GM19467 (cell line): ENCODE measurements around the gene CRAMP1.
"Not testable (repeated sequence)": the region's sequence is repeated elsewhere in the genome, so short reads cannot be mapped to it uniquely, and the experiment has no call there.

Source experiments
- ATAC-seq: cut with Tn5 transposase; IDR thresholded peaks from one replicate; pipeline ENCODE4 v1.9.1; 2021; ENCODE audit warnings: mild to moderate bottlenecking, moderate library complexity; ENCODE audit not compliant: unreplicated experiment

Gene CRAMP1

DNA sequence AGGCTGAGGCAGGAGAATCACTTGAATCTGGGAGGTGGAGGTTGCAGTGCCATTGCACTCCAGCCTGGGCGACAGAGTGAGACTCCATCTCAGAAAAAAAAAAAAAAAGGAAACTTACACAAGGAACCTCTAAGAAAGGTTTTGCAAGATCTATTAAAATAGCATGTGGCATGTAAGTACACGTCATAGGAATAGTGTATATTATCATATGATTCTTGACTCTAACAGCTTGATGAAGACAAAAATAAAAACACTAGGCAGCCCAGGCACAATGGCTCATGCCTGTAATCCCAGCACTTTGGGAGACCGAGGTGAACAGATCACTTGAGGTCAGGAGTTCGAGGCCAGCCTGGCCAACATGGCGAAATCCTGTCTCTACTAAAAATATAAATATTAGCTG lies 16.6 kb upstream of the CRAMP1 start:
- not testable (repeated sequence) for ATAC-seq

DNA sequence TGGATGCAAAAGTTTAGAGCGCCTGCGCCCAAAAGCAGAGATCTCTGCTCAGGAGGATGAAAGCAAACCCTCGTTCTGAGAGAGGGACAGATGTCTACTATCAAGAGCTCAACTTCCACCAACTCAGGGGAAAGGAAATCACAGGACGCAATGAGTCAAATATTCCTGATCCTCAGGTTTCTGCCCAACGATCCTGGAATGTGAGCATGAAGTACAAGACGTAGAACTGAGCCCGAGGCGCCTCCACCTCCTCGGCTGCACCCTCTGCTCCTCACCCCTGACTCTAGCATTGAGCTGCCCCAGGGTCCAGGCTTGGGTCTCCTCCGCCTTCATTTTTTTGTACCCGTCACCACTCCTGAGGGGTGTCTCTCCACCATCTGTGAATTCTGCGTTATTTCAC lies 15.6 kb upstream of the CRAMP1 start:
- ATAC-seq, result no peak

DNA sequence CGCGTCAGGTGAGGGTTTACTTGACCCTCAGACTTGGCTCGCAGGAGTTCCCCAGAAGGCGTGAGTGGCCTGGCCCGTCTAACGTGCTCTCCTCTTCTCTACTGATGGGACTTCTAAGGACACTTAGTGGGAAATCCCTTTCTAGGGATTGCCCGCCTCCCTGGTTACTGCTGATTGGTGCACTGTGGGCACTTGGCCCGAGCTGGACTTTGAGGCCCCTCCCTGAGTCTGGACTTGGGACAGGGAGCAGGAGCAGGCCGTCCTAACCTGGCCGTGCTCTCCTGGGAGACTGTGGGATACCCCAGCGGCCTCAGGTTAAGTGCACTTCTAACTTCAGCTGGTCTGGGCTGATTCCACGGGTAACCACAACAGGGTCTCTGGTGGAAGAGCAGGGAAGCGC lies 15.0 kb upstream of the CRAMP1 start:
- no peak for ATAC-seq

DNA sequence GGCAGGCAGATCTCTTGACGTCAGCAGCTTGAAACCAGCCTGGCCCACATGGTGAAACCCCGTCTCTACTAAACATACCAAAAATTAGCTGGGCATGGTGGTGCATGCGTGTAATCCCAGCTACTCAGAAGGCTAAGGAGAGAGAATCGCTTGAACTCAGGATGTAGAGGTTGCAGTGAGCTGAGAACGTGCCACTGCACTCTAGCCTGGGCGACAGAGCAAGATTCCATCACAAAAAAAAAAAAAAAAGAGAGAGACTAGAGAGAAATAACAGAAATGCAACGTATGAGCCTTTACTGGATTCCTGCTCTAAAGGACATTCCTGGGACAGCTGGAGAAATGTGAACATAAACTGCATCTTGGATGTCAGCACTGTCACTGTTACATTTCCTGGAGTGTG lies 11.1 kb upstream of the CRAMP1 start:
- no peak for ATAC-seq

DNA sequence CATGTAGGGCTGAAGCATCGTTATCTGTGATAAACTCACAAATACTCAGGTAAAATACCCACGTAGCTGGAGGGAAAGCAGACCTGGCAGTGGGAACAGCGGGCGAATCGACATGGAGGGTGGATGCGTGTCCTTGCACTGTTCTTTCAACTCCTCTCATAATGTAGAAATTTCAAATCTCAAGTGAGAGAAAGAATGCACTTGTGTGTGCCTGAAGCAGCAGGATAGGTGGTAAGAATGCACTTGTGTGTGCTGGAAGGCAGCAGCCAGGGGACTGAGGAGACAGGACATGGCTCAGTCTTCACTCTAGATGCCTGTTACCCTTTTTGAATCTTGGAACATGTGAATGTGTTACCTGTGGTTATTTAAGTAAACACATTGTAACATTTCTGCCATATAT lies 10.7 kb upstream of the CRAMP1 start:
- ATAC-seq, result no peak

DNA sequence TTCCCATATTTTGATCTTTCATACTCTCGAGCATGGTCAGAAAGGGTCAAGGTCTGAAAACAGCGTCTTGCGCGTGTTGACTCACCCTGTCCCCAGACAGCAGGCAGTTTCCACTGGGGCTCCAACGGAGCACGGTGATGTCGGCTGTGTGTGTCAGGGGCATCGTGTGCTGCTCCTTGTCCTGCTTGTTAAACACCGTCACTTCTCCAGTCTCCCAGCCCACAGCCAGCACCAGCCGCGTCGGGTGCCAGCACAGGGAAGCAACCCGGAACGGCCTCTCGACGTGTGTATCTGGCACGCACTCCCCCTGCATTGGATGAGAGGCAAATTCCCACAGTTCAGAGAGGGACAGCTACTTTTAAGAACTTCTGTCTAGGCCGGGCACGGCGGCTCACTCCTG lies 9.9 kb upstream of the CRAMP1 start:
- no peak for ATAC-seq

DNA sequence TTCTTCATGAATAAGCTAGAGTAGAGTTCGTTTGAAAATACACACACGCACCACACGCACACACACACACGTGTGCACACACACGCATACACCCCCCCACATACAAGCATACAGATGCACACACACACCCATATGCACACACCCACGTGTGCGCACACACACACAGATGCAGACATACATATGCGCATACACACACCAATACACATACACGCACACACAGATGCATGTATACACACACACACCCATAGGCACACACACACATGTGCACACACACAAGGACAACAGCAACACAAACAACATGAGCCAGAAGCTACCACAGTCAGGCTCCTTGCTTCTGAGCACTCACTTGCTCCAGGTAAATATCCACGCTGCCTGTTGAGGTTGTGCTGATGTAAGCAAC lies 5.4 kb upstream of the CRAMP1 start:
- ATAC-seq, result no peak

DNA sequence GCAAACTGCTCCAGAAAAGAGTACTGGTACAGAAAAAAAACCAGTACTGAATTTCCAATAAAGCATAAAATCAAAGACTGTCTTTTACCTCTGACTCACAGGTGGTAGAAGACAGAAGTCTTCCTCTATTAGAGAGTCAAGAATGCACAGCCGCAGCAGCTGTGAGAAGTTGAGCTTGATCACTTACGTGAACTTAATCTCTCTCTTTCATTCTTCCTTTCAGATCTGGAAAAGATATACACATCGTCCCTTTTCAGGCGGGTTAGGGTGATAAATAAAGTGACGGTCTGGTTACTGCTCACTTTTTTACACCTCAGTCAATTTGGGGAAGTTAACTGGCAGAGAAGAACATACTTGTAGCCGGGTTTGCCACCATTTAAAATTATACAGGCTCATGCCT lies 4.2 kb upstream of the CRAMP1 start:
- no peak for ATAC-seq

DNA sequence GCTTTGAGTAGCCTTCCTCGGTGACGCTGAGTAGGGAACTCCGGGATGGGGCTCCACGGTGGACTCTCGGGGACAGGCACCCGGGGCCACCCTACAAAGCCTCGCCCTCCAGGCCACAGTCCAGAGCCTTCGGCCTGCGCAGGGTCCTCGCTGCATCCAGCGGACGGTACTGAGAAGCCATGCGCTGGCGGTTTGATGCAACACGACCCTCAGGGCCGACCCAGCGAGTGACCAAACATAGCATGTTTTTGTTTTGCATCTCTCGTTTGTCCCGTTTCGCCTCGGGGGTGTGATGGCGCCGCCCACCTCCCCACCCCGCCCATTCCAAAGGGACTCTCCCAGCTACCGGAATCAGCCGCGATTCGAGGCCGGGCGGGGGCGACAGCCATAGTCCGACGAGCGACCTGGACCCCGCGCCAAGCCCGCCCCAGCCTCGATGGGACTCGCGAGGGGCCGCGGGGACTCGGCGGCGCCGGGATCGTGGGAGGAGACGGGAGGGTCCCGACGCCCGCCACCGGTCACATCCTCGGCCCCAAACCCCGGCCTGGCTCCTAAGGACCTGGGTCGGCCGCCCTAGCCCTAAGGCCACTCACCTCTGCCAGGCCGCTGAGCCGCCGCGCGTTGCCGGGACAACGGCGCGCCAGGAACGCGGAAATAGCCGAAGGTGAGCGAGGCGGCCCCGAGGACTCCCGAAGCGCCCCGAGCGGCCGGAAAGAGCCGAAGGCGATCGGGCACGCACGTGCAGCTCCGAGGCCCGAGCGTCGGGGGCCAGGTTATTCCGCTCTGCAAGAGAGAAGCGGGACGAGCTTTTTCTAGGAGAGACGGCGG lies 1.9 kb upstream of the CRAMP1 start:
- peak; percentile 39 for ATAC-seq

DNA sequence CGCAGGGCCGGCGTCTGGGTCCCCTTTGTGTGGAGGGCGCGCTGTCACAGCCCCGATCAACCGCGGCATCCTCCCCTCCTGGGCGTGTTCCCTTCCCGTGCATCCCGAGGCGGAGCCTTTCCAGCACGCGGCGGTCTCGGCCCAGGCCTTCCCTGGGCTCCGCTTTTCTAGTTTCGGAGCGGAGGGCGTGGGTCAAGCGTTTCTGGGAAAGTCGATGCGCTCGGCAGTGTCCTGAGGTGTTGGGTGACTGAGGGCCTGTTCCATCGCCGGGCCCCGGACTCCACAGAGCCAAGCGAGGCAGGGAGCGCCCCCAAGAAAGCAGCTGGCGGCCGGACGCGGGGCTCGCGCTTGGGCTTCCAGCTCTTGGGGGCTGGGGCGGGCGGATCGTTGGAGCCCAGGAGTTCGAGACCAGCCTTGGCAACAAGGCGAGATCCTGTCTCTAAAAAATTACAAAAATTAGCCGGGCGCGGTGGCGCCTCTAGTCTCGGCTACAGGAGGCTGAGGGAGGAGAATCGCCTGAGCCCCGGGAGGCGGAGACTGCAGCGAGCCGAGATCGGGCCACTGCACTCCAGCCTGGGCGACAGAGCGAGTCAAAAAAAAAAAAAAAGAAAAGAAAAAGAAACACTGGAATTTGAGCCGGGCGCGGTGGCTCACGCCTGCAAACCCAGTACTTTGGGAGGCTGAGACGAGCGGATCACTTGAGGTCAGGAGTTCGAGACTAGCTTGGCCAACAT lies 1.1 kb upstream of the CRAMP1 start:
- no peak for ATAC-seq

DNA sequence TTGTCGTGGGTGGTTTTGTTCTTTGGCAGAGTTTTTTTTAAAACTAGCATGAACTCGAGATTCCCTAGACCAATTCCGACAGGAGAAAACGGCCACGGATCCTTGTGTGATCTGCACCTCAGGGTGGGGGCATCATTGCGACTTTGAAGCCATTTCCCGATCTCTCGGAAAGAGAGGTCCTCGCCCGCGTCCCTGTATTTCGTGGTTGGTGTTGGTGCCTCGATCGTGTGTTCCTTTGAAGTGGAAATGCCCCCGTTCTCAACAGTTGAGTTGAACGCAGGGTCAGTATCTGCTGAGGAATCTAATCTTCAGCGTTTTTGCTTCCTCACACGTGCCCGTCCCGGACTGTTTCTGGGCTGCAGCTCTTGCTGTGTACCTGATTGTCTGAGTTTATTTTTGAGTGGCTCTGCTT lies 1.1 kb downstream of the CRAMP1 start:
- no peak for ATAC-seq

DNA sequence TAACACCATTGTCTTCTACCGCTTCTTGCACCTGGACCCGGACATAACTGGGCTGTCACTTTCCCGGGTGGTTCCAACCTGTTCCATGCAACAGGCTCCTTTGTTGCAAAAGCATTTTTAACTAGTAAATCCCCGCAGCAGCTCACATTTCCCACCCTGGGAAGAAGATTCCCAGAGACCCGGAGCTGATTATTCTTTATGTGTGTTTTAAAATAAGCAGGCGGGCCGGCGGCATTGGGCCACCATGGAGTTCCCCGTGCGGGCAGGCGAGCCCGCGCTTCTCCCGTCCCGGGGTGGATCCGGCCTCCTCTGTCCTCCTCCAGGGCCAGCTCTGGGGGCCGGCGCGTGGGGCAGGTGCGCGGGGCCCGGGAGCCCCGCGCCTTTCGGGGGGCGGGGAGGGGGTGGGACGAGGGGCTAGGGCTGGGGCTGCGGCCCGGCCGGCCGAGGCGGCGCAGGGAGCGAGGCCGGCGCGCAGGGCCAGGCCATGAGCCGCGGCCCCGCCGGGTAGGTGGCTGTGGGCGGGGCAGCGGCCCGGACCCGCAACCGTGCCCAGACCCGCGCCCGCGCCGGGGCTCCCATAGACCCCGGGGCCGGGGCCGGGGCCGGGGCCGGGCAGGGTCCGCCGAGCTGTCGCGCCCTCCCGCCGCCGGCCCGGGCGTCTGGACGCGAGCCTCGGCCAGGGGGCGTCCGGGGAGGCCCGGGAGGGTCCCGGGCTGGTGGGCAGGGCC lies 1.7 kb downstream of the CRAMP1 start:
- ATAC-seq, result no peak

DNA sequence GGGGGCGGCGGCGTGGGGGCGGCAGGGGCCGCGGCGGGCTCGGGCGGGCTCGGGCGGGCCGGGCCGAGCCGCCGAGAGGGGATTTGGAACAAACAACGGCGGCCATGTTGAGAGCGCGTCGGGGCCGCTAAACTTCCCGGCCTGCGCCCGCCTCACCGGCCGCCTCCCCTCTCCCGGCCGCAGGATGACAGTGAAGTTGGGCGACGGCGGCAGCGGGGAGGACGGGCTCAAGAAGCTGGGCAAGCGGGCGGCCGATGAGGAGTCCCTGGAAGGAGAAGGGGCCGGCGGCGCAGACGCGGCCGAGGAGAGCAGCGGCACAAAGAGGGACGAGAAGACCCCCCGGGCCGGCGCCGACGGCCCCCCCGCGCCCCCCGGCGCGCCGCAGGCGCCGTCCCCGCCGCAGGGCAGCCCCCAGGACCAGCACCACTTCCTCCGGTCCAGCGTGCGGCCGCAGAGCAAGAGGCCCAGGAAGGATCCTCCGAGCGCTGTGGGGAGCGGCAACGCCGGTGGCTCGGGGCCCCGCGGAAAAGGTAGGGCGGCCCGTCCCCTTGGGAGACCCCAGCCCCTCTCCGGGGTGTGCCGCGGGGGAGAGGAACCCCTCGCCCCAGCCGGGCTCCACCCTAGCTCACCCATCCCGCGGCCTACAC lies 2.4 kb downstream of the CRAMP1 start:
- no peak for ATAC-seq

DNA sequence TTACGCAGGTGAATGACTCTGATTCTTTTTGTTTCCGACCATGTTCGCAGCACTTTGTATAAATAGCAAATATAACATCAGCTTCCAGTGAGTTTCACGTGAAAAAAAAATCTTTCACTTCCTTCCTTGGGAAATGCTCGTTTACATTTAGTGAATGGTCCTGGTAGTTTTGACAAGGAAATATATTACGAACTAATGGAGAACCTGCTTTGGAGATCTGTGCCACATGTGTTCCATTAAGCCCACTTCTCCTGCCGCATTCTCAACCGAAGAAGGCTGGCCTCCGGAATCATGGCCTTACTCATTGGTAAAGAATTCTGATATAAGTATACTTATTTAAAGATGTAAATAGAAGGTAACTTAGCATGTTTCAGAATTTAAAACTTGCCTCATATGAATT lies 3.6 kb downstream of the CRAMP1 start:
- no peak for ATAC-seq

DNA sequence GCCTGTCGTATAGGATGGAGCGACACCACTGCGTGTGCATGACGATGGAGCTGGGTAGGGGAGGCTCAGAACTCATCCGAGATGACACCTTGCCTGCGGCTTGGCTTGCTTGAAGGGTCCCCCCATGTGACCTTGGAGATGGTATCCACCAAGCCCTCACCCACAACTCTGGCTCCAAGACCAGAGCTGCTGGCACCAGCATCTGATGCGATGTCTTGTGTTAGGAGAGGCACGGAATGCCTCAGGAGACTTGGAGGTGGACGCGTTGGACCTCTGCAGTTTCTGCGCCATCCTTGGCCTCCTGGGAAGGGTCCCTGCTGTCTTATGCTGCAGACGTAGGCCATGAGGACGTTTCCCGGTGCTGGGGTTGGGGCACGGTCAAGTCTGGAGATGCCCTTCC lies 7.8 kb downstream of the CRAMP1 start:
- no peak for ATAC-seq

DNA sequence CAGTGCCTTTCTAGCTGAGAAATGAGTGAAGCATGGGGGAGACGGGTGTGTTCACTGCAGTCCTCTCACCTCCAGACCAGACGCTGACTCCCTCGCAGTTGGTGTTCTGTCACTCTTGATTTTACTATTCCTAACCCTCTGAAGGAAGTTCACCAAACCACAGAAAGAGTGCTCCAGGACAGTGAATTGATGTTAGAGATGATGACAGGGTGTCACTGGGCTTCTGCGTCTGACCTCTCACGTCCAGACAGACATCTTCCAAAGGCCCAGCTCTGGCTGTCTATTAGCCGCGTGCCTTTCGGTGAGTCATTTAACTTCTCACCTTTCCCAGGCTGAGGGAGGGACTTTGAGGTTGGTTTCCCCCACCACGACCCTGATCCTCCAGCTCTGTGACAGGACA lies 8.2 kb downstream of the CRAMP1 start:
- no peak for ATAC-seq

DNA sequence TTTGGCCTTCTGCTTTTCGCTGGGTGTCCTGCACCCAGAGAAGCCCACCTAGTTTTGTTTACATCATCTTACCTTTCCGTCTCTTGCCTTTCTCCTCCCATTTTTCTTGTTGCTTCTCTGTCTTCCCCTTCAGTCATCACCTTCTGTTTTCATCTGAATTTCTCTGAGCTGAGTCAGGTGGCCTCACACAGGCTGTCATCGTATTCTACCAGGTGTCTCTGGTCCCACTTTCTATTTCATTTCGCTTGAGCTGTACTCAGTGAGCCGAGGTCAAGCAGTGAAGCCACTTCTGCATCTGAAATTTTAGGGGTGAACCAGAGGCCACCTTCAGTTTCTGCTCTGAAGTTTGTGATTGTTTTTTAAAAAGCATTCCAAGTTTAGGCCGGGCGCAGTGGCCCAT lies 9.7 kb downstream of the CRAMP1 start:
- no peak for ATAC-seq

DNA sequence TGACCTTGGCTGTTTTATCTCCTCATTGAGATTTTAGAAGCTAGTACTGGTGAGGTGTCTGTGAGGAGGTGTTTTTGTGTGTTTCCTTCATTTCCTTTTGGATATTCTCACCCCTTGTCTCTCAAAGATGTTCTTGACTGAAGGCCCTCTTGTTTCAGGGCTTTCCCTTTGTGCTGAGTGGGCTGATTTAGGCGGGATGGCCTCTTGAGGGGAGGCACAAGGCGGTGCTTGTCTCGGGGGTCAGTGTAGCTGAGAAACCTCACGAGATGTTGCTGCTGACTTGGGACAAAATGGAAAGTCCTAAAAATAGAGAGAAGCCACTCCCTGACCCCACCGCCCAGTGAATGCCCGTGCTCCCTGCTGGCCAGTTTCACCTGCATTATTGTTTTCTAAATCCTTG lies 14.2 kb downstream of the CRAMP1 start:
- no peak for ATAC-seq

DNA sequence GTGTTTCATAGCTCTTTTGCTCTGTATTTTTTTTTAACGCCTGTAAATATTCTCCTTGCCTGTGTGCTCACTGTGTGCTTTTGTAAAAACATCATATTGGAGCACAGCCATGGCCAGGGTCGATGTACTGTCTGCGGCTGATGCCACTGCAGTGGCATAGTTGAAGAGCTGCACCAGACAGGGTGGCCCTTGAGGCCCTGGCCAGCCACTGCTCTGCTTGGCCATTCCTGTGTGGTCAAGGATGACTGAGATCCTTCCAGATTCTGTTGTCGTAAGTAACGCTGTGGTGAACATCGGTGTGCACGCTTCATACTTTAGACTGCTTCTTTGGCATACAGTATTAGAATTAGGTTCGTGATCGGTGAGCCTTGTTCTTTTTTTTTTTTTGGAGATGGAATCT lies 14.6 kb downstream of the CRAMP1 start:
- ATAC-seq, result no peak

DNA sequence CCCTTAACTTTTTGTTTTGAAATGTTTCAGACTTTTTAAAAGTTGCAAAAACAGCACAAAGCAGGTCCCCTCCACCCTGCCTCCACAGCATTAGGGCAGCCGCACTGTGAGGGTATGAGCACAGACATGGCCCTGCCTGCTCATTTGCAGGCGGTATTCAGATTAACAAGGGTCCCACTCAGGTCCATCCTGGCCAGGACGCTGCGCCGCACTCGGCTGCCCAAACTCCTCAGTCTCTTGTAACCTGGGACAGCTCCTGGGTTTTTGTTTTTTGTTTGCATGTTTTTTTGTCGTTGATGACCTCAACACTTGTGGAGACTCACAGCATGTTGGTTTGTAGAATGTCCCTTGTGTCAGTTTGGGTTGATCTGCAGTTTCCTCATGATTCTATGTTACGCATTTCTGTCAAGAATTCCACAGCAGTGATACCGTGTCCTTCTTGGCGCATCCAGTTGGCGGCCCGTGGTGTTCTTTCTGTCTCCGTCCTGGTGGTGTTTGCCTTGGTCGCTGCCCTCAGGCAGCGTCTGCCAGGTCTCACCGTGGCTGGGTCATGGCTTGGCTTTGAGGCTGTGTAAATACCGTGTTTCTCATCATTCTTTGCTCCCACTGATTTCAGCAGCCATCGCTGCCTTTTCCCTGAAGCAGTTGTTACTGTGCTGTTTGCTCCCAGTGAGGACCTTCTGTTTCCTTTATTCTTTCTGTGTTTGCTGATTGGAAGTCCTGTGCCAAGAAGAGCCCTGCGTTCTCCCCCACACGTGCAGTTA lies 18.5 kb downstream of the CRAMP1 start:
- no peak for ATAC-seq

DNA sequence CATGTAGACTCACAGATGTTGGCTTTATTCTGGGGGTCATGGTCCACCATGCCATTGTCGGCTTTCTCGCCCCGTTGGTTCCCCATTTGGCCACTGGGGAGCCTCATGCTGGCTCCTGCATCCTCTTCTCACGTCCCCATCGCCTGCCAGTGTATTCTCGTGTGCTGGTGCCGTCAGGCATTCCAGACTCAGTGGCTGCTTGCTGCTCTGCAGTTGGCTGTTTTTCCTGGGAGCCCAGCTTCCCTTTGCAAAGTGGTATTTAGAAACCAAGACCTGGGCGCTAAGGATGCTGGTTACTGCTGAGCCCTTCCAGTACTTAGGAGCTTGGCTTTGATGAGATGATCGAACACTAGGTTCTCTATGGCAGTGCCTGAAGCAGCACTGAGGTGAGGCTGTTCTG lies 19.1 kb downstream of the CRAMP1 start:
- no peak for ATAC-seq
